Mesenchymal stem cell (in vitro differentiated cells and primary cell): ENCODE results near the gene RPS6KA2.

Experiments
- DNase-seq: peaks from one replicate; pipeline ENCODE4 v3.0.0-alpha.2; 2013
- H2AFZ ChIP-seq: one replicate; pipeline ENCODE4 v1.6.1; 2013; ENCODE audit warnings: low read depth, mild to moderate bottlenecking, control low read depth, inconsistent platforms, low read length, moderate library complexity
- H2AK5ac ChIP-seq: 2 replicates; pipeline ENCODE4 v1.6.1; 2013; ENCODE audit warnings: low read length, moderate library complexity, mild to moderate bottlenecking, inconsistent platforms; ENCODE audit not compliant: severe bottlenecking
- H2BK120ac ChIP-seq: one replicate; pipeline ENCODE4 v1.6.1; 2013; ENCODE audit warnings: low read depth, mild to moderate bottlenecking, inconsistent platforms, low read length, moderate library complexity
- H2BK12ac ChIP-seq, 2 experiments: one replicate each; pipeline ENCODE4 v1.6.1; 2013; ENCODE audit warnings: inconsistent platforms in 2 of 2, low read length in 2 of 2, mild to moderate bottlenecking in 2 of 2, moderate library complexity in 2 of 2, control low read depth in 1 of 2
- H2BK15ac ChIP-seq: one replicate; pipeline ENCODE4 v1.6.1; 2013; ENCODE audit warnings: mild to moderate bottlenecking, low read depth, inconsistent platforms; ENCODE audit not compliant: poor library complexity, severe bottlenecking
- H2BK5ac ChIP-seq: 2 replicates; pipeline ENCODE4 v1.6.1; 2013; ENCODE audit warnings: low read depth, mild to moderate bottlenecking, low read length, control low read depth, inconsistent platforms; ENCODE audit not compliant: poor library complexity, severe bottlenecking
- H3K14ac ChIP-seq, 2 experiments: one replicate each; pipeline ENCODE4 v1.6.1; 2013; ENCODE audit warnings: inconsistent platforms in 2 of 2, low read length in 2 of 2, control low read depth in 1 of 2, mild to moderate bottlenecking in 1 of 2, moderate library complexity in 1 of 2
- H3K18ac ChIP-seq, 2 experiments: one replicate each; pipeline ENCODE4 v1.6.1; 2013; ENCODE audit warnings: inconsistent platforms in 2 of 2, low read length in 2 of 2, control low read depth in 1 of 2, low read depth in 1 of 2, mild to moderate bottlenecking in 1 of 2
- H3K23ac ChIP-seq, 2 experiments: one replicate each; pipeline ENCODE4 v1.6.1; 2013; ENCODE audit warnings: inconsistent platforms in 2 of 2, low read length in 2 of 2, mild to moderate bottlenecking in 2 of 2, moderate library complexity in 2 of 2, control low read depth in 1 of 2
- H3K27ac ChIP-seq: 2 replicates; pipeline ENCODE4 v1.5.1; 2013; ENCODE audit warnings: mild to moderate bottlenecking, moderate library complexity, low read length, control low read depth, inconsistent platforms; ENCODE audit not compliant: poor library complexity, severe bottlenecking
- H3K27me3 ChIP-seq, 2 experiments: 2 replicates each; pipeline versions ENCODE4 v1.6.1 to v1.7.0; 2013; ENCODE audit warnings: low read length in 2 of 2, mild to moderate bottlenecking in 2 of 2, moderate library complexity in 2 of 2, control low read depth in 1 of 2, inconsistent platforms in 1 of 2; ENCODE audit not compliant: control insufficient read depth in 1 of 2, insufficient read depth in 1 of 2
- H3K36me3 ChIP-seq, 2 experiments: 2 replicates each; pipeline versions ENCODE4 v1.6.1 to v1.7.0; 2013; ENCODE audit warnings: low read length in 2 of 2, control low read depth in 1 of 2, inconsistent platforms in 1 of 2, low read depth in 1 of 2, mild to moderate bottlenecking in 1 of 2; ENCODE audit not compliant: insufficient read depth in 2 of 2, control insufficient read depth in 1 of 2
- H3K4ac ChIP-seq, 2 experiments: one replicate each; pipeline ENCODE4 v1.6.1; 2013; ENCODE audit warnings: inconsistent platforms in 2 of 2, low read length in 2 of 2, mild to moderate bottlenecking in 2 of 2, moderate library complexity in 2 of 2, control low read depth in 1 of 2, low read depth in 1 of 2
- H3K4me1 ChIP-seq: 2 replicates; pipeline ENCODE4 v1.6.1; 2013; ENCODE audit warnings: low read depth, low read length, control low read depth; ENCODE audit not compliant: control insufficient read depth, insufficient read depth
- H3K4me2 ChIP-seq: 2 replicates; pipeline ENCODE4 v1.6.1; 2013; ENCODE audit warnings: low read length, mild to moderate bottlenecking, inconsistent platforms; ENCODE audit not compliant: poor library complexity, severe bottlenecking
- H3K4me3 ChIP-seq, 2 experiments: 2 replicates each; pipeline versions ENCODE4 v1.5.1 to v1.7.0; 2013; ENCODE audit warnings: low read length in 2 of 2, mild to moderate bottlenecking in 2 of 2, control low read depth in 1 of 2, low read depth in 1 of 2; ENCODE audit not compliant: insufficient read depth in 1 of 2
- H3K79me1 ChIP-seq: replicated peaks from 2 replicates; pipeline ENCODE4 v1.6.1; 2013; ENCODE audit warnings: mild to moderate bottlenecking, control low read depth, low read length, inconsistent platforms; ENCODE audit not compliant: poor library complexity, severe bottlenecking
- H3K9ac ChIP-seq: 2 replicates; pipeline ENCODE4 v1.7.0; 2013; ENCODE audit warnings: mild to moderate bottlenecking, low read length, moderate library complexity
- H3K9me3 ChIP-seq: 2 replicates; pipeline ENCODE4 v1.7.0; 2013; ENCODE audit warnings: mild to moderate bottlenecking, low read length; ENCODE audit not compliant: control insufficient read depth
- H4K8ac ChIP-seq: one replicate; pipeline ENCODE4 v1.6.1; 2013; ENCODE audit warnings: inconsistent platforms, mild to moderate bottlenecking, low read length, moderate library complexity
- H4K91ac ChIP-seq: one replicate; pipeline ENCODE4 v1.6.1; 2013; ENCODE audit warnings: mild to moderate bottlenecking, low read length, inconsistent platforms
- WGBS: methylation state at CpG from one replicate; pipeline ENCODE4 v1.1.7; 2013; ENCODE audit warnings: mixed read lengths; 5-methylcytosine and 5-hydroxymethylcytosine counted together

RPS6KA2 gene

DNA sequence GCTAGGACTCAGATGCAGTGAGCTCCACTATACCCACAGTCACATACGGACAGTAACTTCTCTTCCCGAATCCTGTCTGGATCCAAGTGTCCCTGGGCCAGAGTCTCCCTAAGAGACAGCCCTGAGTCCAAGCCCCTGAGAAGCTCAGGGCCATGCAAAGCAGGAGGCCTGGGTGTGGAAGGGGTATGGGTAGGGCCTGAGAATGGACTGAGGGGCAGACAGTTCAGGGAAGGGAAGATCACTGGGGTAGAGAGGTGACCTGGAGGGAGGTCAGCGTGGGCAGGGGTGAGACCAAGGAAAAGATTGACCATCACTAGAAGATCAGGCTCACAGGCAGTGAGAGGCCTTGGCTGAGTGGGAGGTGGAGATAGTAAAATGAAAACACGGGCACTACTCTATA is 8.8 kb downstream of the RPS6KA2 start:
- H3K27me3 ChIP-seq, result no peaks in the 10 kb centered on the region
- 97% methylated on average over 4 of the region's 4 CpGs for WGBS
- H3K14ac ChIP-seq, result no peak overlapping the region
- H3K36me3 ChIP-seq, result peaks cover 0 to 6% of the 10 kb centered on the region in 2 experiments
- H2AFZ ChIP-seq, result no peak overlapping the region
- H4K91ac ChIP-seq, result peak overlapping the region; percentile 90
- H3K4me3 ChIP-seq, result no peak overlapping the region
- H2BK15ac ChIP-seq, result peak overlapping the region; percentile 6
- peaks cover 39% of the 10 kb centered on the region for H3K4me1 ChIP-seq
- H3K23ac ChIP-seq, result no peak overlapping the region
- H3K79me1 ChIP-seq, result peaks cover 21% of the 10 kb centered on the region
- H3K27ac ChIP-seq, result no peak overlapping the region
- H3K9ac ChIP-seq, result no peak overlapping the region
- no peaks in the 10 kb centered on the region for H3K9me3 ChIP-seq
- no peak overlapping the region for H3K4me2 ChIP-seq
- H3K4ac ChIP-seq, result peak overlapping the region in 1 of 2 experiments; percentile 89
- peak overlapping the region in 1 of 2 experiments; percentile 85 for H3K18ac ChIP-seq
- H2BK12ac ChIP-seq, result peak overlapping the region in 1 of 2 experiments; percentile 55
- peak overlapping the region; percentile 84 for H2AK5ac ChIP-seq
- H2BK5ac ChIP-seq, result no peak overlapping the region
- DNase-seq, result no peak
- H4K8ac ChIP-seq, result peak overlapping the region; percentile 61
- peak overlapping the region; percentile 6 for H2BK120ac ChIP-seq

GRCh38 chr6:166617359-166617758 is 9.7 kb downstream of the RPS6KA2 start:
- Histone ChIP-seq H3K23ac (no peak overlapping the region), H3K9me3 (no peaks in the 10 kb centered on the region), H2BK15ac (no peak overlapping the region), H2BK12ac (no peak overlapping the region), H2AFZ (no peak overlapping the region), H3K4me3 (no peak overlapping the region), H4K8ac (no peak overlapping the region), H3K79me1 (peaks cover 21% of the 10 kb centered on the region), H2AK5ac (peak overlapping the region; percentile 38), H3K27me3 (no peaks in the 10 kb centered on the region), H2BK5ac (no peak overlapping the region), H3K4ac (peak overlapping the region in 1 of 2 experiments; percentile 26), H3K36me3 (peaks cover 0 to 6% of the 10 kb centered on the region in 2 experiments), H3K4me2 (no peak overlapping the region), H3K14ac (no peak overlapping the region), H3K18ac (peak overlapping the region; percentile 6 to 41), H4K91ac (no peak overlapping the region), H3K27ac (no peak overlapping the region), H3K9ac (no peak overlapping the region), H3K4me1 (peaks cover 39% of the 10 kb centered on the region), H2BK120ac (no peak overlapping the region)
- WGBS, result 80% methylated on average over 6 of the region's 7 CpGs
- no peak for DNase-seq

DNA sequence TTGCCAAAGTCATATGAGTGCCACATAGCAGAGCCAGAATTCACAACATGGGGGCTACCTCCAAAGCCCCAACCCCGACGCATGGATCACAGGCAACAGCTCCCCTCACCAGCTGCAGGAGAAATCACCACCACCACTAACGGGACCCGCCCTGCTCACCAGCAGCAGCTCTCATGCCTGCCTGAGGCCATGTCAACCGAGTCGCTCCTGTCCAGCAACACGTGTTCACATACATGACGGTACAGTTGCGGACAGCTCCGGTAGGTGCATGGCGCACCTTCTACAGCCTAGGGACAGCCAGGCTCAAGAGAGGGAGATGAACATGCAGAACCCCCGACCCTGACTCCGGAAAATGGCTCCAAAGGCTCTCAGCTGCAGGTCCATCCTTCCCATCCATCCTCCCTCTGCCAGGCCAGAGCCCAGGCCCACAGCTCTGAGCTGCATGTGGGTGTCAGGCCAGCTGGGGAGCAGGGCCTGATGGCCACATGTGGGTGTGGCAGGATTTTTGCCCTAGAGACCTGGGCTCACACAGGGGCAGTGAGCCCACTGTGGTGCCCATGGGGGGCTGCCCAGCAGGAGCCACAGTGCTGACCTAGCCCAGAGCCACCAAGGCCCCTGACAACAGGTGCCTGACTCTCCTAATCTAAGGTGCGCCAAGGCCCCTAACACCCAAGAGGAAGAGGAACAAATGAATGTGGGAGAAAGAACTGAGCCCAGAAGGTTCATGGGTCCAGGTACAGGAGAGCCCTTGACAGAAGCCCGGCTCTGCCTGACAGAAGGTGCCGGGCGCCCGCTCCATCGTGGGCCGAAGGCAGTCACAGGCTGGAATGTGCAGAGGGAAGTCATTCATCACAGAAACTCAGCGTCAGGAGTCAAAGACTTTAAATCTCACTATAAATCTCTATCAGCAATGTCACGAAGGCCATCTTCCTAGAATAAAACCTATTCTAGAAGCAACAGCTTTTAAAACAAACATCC is 10.5 kb downstream of the RPS6KA2 start:
- no peak overlapping the region for H3K4me3 ChIP-seq
- DNase-seq, result no peak
- H2AFZ ChIP-seq, result no peak overlapping the region
- peak overlapping the region in 1 of 2 experiments; percentile 94 for H3K14ac ChIP-seq
- H2BK12ac ChIP-seq, result peak overlapping the region in 1 of 2 experiments; percentile 19
- WGBS, result 82% methylated on average over 20 of the region's 22 CpGs
- peak overlapping the region; percentile 10 for H4K8ac ChIP-seq
- H3K4ac ChIP-seq, result peak overlapping the region in 1 of 2 experiments; percentile 62
- H3K18ac ChIP-seq, result peak overlapping the region; percentile 25 to 81
- H3K9me3 ChIP-seq, result no peaks in the 10 kb centered on the region
- no peak overlapping the region for H3K27ac ChIP-seq
- H3K23ac ChIP-seq, result no peak overlapping the region
- H2BK120ac ChIP-seq, result no peak overlapping the region
- peaks cover 23% of the 10 kb centered on the region for H3K79me1 ChIP-seq
- peaks cover 39% of the 10 kb centered on the region for H3K4me1 ChIP-seq
- H3K9ac ChIP-seq, result no peak overlapping the region
- H4K91ac ChIP-seq, result peak overlapping the region; percentile 71
- no peak overlapping the region for H2BK5ac ChIP-seq
- no peak overlapping the region for H2BK15ac ChIP-seq
- peaks cover 0 to 6% of the 10 kb centered on the region in 2 experiments for H3K36me3 ChIP-seq
- H3K4me2 ChIP-seq, result no peak overlapping the region
- H2AK5ac ChIP-seq, result peak overlapping the region; percentile 20
- no peaks in the 10 kb centered on the region for H3K27me3 ChIP-seq

GRCh38 chr6:166615059-166615770 is 11.8 kb downstream of the RPS6KA2 start:
- 65% methylated on average over 21 of the region's 21 CpGs for WGBS
- Histone ChIP-seq H3K27me3 (no peaks in the 10 kb centered on the region), H3K4ac (peak overlapping the region in 1 of 2 experiments; percentile 12), H3K18ac (peak overlapping the region; percentile 73 to 92), H2BK12ac (peak overlapping the region; percentile 40 to 82), H2AK5ac (peak overlapping the region; percentile 3), H2BK5ac (no peak overlapping the region), H3K14ac (no peak overlapping the region), H3K36me3 (peaks cover 0 to 6% of the 10 kb centered on the region in 2 experiments), H3K4me3 (no peak overlapping the region), H3K23ac (no peak overlapping the region), H3K4me1 (peaks cover 34% of the 10 kb centered on the region), H2BK15ac (peak overlapping the region; percentile 15), H2BK120ac (peak overlapping the region; percentile 59), H3K9me3 (no peaks in the 10 kb centered on the region), H3K79me1 (peaks cover 23% of the 10 kb centered on the region), H3K4me2 (no peak overlapping the region), H4K91ac (peak overlapping the region; percentile 98), H2AFZ (no peak overlapping the region), H3K27ac (no peak overlapping the region), H4K8ac (peak overlapping the region; percentile 86), H3K9ac (no peak overlapping the region)
- DNase-seq, result peak; percentile 73
